GM12864 (cell line): ENCODE measurements around the gene CYP2C18.

Experiments used
- DNase-seq: peaks from one replicate; pipeline ENCODE4 v3.0.0-alpha.2; 2011; ENCODE audit warnings: low read depth
- H3K4me3 ChIP-seq: 2 replicates; pipeline ENCODE4 v1.5.1; 2011; ENCODE audit warnings: mild to moderate bottlenecking, low read depth, low read length, control low read depth
- TF ChIP-seq, protein P1 (sequence below): IDR thresholded peaks from 2 replicates; pipeline ENCODE4 v1.5.1; 2011; ENCODE audit warnings: low read depth, mild to moderate bottlenecking, moderate library complexity, low read length, control low read depth, inconsistent platforms; ENCODE audit errors: missing control alignments

Gene CYP2C18

DNA sequence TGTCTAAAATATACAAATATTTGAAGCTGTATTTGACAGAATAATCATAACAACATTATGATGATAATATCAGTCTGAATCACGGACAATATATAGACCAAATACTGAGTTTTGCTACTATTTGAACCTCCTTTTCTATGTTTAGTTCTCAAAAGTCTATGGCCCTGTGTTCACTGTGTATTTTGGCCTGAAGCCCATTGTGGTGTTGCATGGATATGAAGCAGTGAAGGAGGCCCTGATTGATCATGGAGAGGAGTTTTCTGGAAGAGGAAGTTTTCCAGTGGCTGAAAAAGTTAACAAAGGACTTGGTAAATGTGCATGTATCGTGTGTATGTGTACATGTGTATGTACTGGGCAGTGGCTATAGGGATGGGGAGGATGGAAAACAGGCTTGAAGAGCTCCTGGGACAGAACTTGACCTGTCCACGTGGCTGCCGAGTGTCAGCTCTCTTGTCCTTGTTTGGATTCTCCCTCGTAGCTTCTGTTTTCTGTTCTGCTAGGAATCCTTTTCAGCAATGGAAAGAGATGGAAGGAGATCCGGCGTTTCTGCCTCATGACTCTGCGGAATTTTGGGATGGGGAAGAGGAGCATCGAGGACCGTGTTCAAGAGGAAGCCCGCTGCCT is 4.2 kb downstream of the CYP2C18 start:
- no peak for DNase-seq
- H3K4me3 ChIP-seq: no peak overlapping the region
- TF ChIP-seq, protein P1, sequence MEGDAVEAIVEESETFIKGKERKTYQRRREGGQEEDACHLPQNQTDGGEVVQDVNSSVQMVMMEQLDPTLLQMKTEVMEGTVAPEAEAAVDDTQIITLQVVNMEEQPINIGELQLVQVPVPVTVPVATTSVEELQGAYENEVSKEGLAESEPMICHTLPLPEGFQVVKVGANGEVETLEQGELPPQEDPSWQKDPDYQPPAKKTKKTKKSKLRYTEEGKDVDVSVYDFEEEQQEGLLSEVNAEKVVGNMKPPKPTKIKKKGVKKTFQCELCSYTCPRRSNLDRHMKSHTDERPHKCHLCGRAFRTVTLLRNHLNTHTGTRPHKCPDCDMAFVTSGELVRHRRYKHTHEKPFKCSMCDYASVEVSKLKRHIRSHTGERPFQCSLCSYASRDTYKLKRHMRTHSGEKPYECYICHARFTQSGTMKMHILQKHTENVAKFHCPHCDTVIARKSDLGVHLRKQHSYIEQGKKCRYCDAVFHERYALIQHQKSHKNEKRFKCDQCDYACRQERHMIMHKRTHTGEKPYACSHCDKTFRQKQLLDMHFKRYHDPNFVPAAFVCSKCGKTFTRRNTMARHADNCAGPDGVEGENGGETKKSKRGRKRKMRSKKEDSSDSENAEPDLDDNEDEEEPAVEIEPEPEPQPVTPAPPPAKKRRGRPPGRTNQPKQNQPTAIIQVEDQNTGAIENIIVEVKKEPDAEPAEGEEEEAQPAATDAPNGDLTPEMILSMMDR: no peak

DNA sequence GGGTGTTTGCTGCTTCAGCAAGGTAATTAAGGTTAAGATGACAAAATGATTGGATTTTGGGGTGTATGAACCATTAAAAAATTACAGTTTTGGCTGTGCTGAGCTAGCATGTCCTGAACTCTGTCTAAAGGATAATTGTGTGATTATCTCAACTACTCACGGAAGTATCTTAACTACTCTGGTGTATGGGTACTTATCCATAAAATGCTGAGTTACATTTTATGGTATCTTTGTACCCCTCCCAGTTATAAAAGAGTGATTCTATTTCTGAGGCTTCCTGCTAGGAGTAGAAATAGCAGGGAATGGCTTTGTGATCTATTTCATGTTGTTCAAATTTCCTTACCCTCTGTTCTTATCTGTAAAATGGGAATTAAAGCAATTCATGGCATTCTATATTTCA is 22.6 kb downstream of the CYP2C18 start:
- DNase-seq: no peak
- no peak overlapping the region for H3K4me3 ChIP-seq
- TF ChIP-seq, protein P1: no peak

DNA sequence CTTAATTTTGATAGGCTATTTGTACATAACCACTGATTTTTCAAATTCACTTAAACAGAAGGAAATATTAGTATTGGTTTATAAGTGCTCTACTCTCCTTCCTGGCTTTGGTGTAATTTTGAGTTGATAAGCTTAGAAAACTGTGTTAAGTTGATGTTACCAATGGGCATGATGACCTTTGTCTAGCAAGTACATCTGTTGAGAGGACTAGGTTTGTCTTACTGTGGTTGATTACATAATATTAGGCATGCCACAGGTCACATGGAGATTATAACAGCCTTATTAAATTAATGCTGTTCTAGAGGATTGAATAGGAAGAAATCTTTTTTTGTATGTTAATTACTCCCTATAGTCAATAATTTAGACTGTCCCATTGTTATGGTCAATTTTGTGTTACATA is 27.0 kb downstream of the CYP2C18 start:
- TF ChIP-seq, protein P1: no peak
- no peak for DNase-seq
- H3K4me3 ChIP-seq: no peak overlapping the region

DNA sequence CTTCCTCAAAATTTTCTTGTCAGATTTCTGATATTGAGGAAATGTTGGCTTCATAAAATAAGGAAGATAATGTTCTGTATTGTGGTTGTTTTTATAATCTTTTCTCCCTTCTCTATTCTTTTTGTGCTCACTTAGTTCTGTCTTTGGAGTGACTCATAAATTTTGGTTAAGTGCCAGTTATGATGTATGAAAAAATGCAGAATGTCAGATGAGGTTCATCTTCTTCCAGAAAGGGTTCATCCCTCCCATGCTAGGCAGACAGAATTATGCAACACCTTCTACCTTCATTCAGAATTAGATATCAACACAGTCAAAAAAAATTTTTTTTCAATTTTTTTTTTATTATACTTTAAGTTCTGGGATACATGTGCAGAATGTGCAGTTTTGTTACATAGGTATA is 42.3 kb downstream of the CYP2C18 start:
- H3K4me3 ChIP-seq: no peak overlapping the region
- DNase-seq: no peak
- TF ChIP-seq, protein P1: no peak

DNA sequence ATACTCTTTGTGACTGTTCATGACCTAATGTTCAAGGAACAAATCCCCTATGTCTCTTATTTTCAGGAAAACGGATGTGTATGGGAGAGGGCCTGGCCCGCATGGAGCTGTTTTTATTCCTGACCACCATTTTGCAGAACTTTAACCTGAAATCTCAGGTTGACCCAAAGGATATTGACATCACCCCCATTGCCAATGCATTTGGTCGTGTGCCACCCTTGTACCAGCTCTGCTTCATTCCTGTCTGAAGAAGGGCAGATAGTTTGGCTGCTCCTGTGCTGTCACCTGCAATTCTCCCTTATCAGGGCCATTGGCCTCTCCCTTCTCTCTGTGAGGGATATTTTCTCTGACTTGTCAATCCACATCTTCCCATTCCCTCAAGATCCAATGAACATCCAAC is 51.7 kb downstream of the CYP2C18 start:
- TF ChIP-seq, protein P1: no peak
- no peak for DNase-seq
- H3K4me3 ChIP-seq: no peak overlapping the region

DNA sequence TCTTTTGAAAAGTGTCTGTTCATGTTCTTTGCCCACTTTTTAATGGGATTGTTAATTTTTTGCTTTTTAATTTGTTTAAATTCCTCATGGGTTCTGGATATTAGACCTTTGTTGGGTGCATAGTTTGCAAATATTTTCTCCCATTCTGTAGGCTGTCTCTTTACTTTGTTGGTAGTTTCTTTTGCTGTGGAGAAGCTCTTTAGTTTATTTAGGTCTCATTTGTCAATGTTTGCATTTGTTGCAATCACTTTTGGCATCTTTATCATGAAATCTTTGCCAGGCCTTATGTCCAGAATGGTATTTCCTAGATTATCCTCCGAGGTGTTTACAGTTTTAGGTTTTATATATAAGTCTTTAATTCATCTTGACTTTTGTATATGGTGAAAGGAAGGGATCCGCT is 55.1 kb downstream of the CYP2C18 start:
- no peak for DNase-seq
- no peak overlapping the region for H3K4me3 ChIP-seq
- TF ChIP-seq, protein P1: no peak

DNA sequence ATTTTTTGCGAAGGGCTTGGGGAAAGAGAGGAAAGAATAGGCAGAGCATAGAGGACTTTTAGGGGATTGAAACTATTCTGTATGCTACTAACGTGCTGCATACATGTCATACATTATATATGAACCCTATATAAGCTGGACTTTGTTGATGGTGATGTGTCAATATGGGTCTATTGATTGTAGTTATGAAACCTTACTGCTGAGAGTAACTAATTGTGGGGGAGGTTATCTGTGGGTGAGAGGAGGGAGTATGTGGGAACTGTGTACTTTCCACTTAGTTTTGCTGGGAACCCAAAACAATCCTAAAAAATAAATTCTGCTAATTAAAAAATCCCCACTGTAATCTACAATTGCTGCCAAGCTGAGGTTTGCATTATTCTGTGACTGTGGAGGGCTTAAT is 63.6 kb downstream of the CYP2C18 start:
- H3K4me3 ChIP-seq: no peak overlapping the region
- no peak for DNase-seq
- TF ChIP-seq, protein P1: no peak
